HG03460 (cell line): ENCODE results near the gene STK32B.
"Not testable (repeated sequence)": the region's sequence is repeated elsewhere in the genome, so short reads cannot be mapped to it uniquely, and the experiment has no call there.

Experiments
- ATAC-seq: cut with Tn5 transposase; IDR thresholded peaks from one replicate; pipeline ENCODE4 v1.9.1; 2021; ENCODE audit not compliant: unreplicated experiment

Gene STK32B

DNA sequence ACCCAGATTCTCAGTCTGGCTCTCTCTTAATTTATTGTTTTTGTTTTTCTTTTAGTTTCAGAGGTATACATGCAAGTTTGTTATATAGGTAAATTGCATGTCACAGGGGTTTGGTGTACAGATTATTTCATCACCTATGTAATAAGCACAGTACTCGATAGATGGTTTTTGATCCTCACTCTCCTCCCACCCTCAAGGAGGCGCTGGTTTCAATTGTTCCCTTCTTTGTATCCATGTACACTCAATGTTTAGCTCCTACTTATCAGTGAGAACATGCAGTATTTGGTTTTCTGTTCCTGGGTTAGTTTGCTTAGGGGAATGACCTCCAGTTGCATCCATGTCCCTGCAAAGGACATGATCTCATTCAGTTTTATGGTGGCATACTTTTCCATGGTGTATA, 198.4 kb downstream of the STK32B start:
- no peak for ATAC-seq

GRCh38 chr4:5250536-5250935, 199.3 kb downstream of the STK32B start:
- ATAC-seq: not testable (repeated sequence)

GRCh38 chr4:5256421-5256820, 205.1 kb downstream of the STK32B start:
- no peak for ATAC-seq

DNA sequence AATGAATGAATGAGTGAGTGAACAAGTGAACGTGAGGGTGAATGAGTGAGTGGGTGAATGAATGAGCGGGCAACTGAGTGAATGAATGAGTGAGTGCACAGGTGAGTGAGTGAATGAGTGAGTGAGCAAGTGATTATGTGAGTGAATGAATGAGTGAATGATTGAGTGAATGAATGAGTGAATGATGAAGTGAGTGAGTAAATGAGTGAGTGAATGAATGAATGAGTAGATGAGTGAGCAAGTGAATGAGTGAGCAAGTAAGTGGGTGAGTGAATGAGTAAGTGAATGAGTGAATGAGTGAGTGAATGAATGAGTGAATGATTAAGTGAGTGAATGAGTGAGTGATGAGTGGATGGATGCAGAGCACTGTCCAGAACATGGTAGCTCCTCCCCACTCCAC, 205.8 kb downstream of the STK32B start:
- no peak for ATAC-seq

GRCh38 chr4:5259471-5259870, 208.2 kb downstream of the STK32B start:
- no peak for ATAC-seq

GRCh38 chr4:5260121-5260520, 208.8 kb downstream of the STK32B start:
- no peak for ATAC-seq

- ATAC-seq: no peak
Measured at GRCh38 chr4:5261866-5262265, 210.6 kb downstream of the STK32B start.

DNA sequence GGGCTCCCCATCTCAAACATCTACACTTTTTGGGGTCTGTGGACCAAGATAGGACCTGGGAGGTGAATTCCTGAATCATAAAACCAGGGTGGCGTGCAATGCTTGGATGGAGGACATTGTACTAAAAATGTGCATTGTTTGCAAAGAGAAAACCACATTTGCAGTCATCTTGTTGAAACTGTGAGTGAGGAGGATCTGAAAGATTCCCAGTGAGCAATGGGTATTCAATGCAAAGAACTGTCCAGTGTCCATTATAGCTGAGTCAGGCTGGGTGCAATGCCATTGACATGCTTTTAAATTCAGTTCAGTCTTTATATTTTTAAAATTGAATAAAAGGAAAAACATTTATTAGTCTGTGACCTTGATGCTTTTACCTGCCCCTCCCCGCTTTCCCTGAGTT, 215.7 kb downstream of the STK32B start:
- ATAC-seq: no peak

DNA sequence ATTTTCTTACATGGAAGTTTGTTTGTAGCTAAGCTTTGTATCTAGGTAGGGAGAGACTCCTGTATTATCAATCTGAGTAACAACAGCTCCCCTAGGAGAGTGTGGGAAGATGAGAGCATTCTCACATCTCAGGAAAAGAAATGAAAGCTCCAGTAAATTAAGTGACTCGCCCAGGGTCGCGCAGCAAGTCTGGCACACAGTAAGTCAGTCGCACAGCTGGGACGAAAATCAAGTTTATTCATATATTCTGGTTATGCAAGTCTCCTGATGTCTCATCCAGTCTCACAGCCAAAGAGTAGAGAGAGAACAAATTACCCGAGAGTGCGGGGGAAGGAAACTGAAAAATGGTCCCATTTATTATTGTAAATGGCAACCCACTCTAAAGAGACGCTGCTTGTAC, 216.1 kb downstream of the STK32B start:
- ATAC-seq: no peak

DNA sequence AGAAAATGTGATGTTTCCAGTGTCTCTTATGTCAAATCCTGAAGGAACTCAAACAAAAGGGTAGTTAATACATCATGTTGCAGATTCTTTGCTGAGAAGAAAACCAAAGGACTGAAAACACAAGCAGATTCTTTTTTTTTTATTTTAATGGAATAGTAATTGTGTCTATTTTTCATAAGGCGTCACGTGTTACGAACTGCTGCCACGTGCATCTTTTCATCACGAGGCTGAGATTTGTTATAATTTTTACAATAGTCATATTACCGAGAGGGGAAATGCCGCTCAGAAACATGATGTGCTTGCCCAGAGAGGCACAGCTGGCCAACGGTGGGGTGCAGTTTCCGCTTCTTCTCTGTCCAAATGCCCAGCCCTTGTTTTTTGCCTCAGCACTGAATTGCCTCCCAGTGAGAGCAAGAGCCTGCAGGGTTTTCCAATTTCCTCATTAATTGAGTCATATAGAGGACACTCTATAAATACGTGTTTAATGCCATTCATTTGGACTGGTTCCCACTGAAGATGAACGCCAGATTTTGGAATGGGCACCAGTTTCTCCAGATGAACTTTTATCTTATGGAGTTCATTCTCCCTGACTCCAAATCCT, 225.3 kb downstream of the STK32B start:
- no peak for ATAC-seq

- ATAC-seq: no peak
Measured at GRCh38 chr4:5277079-5277478, 225.8 kb downstream of the STK32B start.

DNA sequence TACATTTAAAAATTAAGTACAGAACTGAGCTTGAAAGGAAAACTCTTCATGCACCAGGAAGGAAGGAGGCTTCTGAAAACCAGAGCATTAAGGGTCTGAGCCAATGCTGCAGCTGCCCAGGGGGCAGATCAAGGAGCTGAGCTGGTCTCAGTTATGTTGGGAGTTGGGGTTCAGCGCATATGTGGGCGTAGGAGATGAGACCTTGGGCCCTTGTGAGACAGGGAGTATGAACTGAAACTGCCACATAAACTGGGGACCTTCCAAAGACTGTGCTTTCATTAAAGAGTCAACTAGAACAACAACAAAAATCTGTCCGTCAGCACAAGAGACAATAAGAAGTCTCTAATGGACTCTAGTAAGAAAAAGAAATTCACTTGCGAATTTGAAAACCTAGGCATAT, 226.9 kb downstream of the STK32B start:
- no peak for ATAC-seq

DNA sequence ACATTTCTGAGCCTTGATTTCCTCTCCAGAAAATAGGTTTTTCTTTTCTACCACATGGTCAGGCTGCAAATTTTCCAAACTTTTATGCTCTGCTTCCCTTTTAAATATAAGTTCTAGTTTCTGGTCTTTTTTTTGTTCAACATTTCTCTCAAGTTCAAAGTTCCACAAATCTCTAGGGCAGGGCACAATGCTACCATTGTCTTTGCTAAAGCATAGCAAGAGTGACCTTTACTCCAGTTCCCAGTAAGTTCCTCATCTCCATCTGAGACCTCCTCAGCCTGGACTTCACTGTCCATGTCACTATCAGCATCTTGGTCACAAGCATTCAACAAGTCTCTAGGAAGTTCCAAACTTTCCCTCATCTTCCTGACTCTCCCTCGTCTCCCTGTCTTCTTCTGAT, 228.8 kb downstream of the STK32B start:
- ATAC-seq: not testable (repeated sequence)

- ATAC-seq: no peak
Measured at GRCh38 chr4:5280828-5281227, 229.5 kb downstream of the STK32B start.

GRCh38 chr4:5283837-5284236, 232.6 kb downstream of the STK32B start:
- no peak for ATAC-seq

DNA sequence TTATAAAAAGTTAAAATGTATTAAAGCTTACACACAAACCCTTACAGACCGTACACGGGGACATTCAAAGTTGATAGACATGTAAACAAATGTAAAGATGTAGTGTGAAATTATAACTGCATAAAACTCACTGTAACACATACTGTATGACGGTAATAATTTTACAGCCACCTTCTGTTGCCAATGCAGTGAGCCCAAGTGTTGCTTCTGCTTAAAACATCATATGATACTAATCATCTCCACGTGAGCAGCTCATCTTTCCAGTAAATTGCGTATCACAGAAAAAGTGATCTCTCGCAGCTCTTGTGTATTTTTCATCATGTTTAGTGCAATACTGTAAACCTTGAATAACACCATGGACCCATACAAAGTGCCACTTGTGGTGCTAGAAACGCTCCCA, 233.2 kb downstream of the STK32B start:
- no peak for ATAC-seq

DNA sequence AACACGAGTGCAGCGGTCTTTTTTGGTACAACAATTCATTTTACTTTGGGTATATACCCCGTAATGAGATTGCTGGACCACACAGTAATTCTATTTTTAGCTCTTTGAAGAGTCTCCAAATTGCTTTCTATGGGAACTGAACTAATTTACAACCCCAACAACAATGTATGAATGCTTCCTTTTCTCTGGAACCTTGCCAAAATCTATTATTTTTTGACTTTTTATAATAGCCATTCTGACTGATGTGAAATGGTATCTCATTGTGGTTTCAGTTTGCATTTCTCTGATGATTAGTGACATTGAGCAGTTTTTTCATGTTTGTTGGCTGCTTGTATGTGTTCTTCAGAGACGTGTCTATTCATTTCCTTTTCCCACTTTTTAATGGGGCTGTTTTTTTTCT, 240.8 kb downstream of the STK32B start:
- no peak for ATAC-seq

GRCh38 chr4:5298000-5298787, 246.9 kb downstream of the STK32B start:
- ATAC-seq: not testable (repeated sequence)

GRCh38 chr4:5300283-5300682, 249.0 kb downstream of the STK32B start:
- no peak for ATAC-seq

DNA sequence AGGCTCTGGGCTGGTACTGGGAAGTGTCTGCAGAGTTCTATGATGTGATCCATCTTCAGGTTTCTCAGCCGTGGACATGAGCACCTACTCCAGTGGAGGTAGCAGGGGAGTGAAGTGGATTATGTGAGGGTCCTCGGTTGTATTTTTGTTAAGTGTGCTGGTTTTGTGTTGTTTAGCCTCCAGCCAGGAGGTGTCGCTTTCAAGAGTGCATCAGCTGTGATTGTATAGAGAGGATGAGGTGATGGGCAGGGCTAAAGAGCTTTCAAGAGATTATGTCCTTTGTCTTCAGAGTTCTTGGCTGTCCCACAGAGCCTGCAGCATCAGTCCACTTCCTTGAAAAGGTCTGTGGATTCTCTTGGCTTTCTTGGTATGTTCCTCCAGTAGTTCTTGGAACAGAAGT, 256.6 kb downstream of the STK32B start:
- ATAC-seq: no peak

- no peak for ATAC-seq
Measured at GRCh38 chr4:5322321-5322720, 271.0 kb downstream of the STK32B start.

GRCh38 chr4:5330339-5330989, 279.2 kb downstream of the STK32B start:
- ATAC-seq: no peak
